NCI-H2227 (cell line): ENCODE results near the gene MEI4.
"Not testable (repeated sequence)": the region's sequence is repeated elsewhere in the genome, so short reads cannot be mapped to it uniquely, and the experiment has no call there.

Source experiments
- DNase-seq: peaks from one replicate; lab custom pipeline; 2025; ENCODE audit not compliant: unreplicated experiment; lab: John Stamatoyannopoulos, UW

MEI4 gene

GRCh38 chr6:77674211-77674610, 21.4 kb downstream of the MEI4 start:
- DNase-seq, result no peak

GRCh38 chr6:77678048-77678447, 25.2 kb downstream of the MEI4 start:
- DNase-seq, result no peak

- no peak for DNase-seq
Measured at GRCh38 chr6:77683515-77683914, 30.7 kb downstream of the MEI4 start.

- no peak for DNase-seq
Measured at GRCh38 chr6:77686931-77687330, 34.1 kb downstream of the MEI4 start.

GRCh38 chr6:77688649-77689048, 35.8 kb downstream of the MEI4 start:
- DNase-seq, result no peak

- DNase-seq, result not testable (repeated sequence)
Measured at GRCh38 chr6:77700095-77700494, 47.3 kb downstream of the MEI4 start.

GRCh38 chr6:77707603-77708002, 54.8 kb downstream of the MEI4 start:
- no peak for DNase-seq

GRCh38 chr6:77715588-77715987, 62.7 kb downstream of the MEI4 start:
- no peak for DNase-seq

GRCh38 chr6:77716311-77716710, 63.5 kb downstream of the MEI4 start:
- DNase-seq, result no peak

- not testable (repeated sequence) for DNase-seq
Measured at GRCh38 chr6:77736010-77736409, 83.2 kb downstream of the MEI4 start.

- DNase-seq, result no peak
Measured at GRCh38 chr6:77740380-77740779, 87.5 kb downstream of the MEI4 start.

GRCh38 chr6:77752156-77752555, 99.3 kb downstream of the MEI4 start:
- not testable (repeated sequence) for DNase-seq

GRCh38 chr6:77762386-77762785, 109.5 kb downstream of the MEI4 start:
- DNase-seq, result no peak

- no peak for DNase-seq
Measured at GRCh38 chr6:77763124-77763523, 110.3 kb downstream of the MEI4 start.

- DNase-seq, result no peak
Measured at GRCh38 chr6:77764364-77764763, 111.5 kb downstream of the MEI4 start.

GRCh38 chr6:77773157-77773822, 120.5 kb downstream of the MEI4 start:
- DNase-seq, result no peak

- no peak for DNase-seq
Measured at GRCh38 chr6:77774457-77774856, 121.6 kb downstream of the MEI4 start.

GRCh38 chr6:77776441-77776840, 123.6 kb downstream of the MEI4 start:
- DNase-seq, result no peak

GRCh38 chr6:77778527-77778926, 125.7 kb downstream of the MEI4 start:
- DNase-seq, result no peak

GRCh38 chr6:77786935-77787629, 134.2 kb downstream of the MEI4 start:
- DNase-seq, result no peak

- no peak for DNase-seq
Measured at GRCh38 chr6:77796824-77797809, 144.3 kb downstream of the MEI4 start.

- DNase-seq, result no peak
Measured at GRCh38 chr6:77812304-77812703, 159.5 kb downstream of the MEI4 start.
